ENCODE results near the gene PPP1R26.

- TF ChIP-seq CTCF (IDR thresholded peaks at IDR 0.05) (no peak), POLR2A (IDR thresholded peaks at IDR 0.05) (no peak)
Measured at GRCh38 chr9:135498381-135499126, 19.0 kb downstream of the PPP1R26 start.
